ENCODE data around the gene HBZ.
"Not testable (repeated sequence)": the region's sequence is repeated elsewhere in the genome, so short reads cannot be mapped to it uniquely, and the experiment has no call there.

Gene HBZ

GRCh38 chr16:164134-164823 is 11.8 kb downstream of the HBZ start:
- DNase-seq (ENCODE audit: extremely low read depth in 1 of 2, low read depth in 1 of 2), result not testable (repeated sequence)

GRCh38 chr16:164827-165538 is 12.5 kb downstream of the HBZ start:
- DNase-seq (ENCODE audit: extremely low read depth in 1 of 2, low read depth in 1 of 2), result no peak

GRCh38 chr16:165539-166374 is 13.3 kb downstream of the HBZ start, which contains the start of gene HBM:
HBM (plus strand) TSS chr16:165978; CDS start chr16:165998, 20 bp downstream.
- DNase-seq (ENCODE audit: extremely low read depth in 1 of 2, low read depth in 1 of 2), result no peak

- no peak for DNase-seq (ENCODE audit: extremely low read depth in 1 of 2, low read depth in 1 of 2)
Measured at GRCh38 chr16:166375-167121, 14.1 kb downstream of the HBZ start.

GRCh38 chr16:167122-167690 is 14.8 kb downstream of the HBZ start:
- no peak for DNase-seq (ENCODE audit: extremely low read depth in 1 of 2, low read depth in 1 of 2)

- DNase-seq (ENCODE audit: extremely low read depth in 1 of 2, low read depth in 1 of 2), result no peak
Measured at GRCh38 chr16:168424-168823, 16.0 kb downstream of the HBZ start.

GRCh38 chr16:169014-169413 is 16.6 kb downstream of the HBZ start:
- no peak for DNase-seq (ENCODE audit: extremely low read depth in 1 of 2, low read depth in 1 of 2)

- not testable (repeated sequence) for DNase-seq (ENCODE audit: extremely low read depth in 1 of 2, low read depth in 1 of 2)
Measured at GRCh38 chr16:170088-170507, 17.7 kb downstream of the HBZ start.

GRCh38 chr16:170788-171187 is 18.3 kb downstream of the HBZ start:
- DNase-seq (ENCODE audit: extremely low read depth in 1 of 2, low read depth in 1 of 2), result no peak

- DNase-seq (ENCODE audit: extremely low read depth in 1 of 2, low read depth in 1 of 2), result not testable (repeated sequence)
Measured at GRCh38 chr16:172374-172941, 20.0 kb downstream of the HBZ start, which contains the start of gene HBA2. HBA2 (plus strand) TSS chr16:172876; CDS start chr16:172913, 37 bp downstream.

- DNase-seq (ENCODE audit: extremely low read depth in 1 of 2, low read depth in 1 of 2), result not testable (repeated sequence)
Measured at GRCh38 chr16:173211-173854, 20.9 kb downstream of the HBZ start.

- DNase-seq (ENCODE audit: extremely low read depth in 1 of 2, low read depth in 1 of 2), result not testable (repeated sequence)
Measured at GRCh38 chr16:173928-174769, 21.7 kb downstream of the HBZ start.

- no peak for DNase-seq (ENCODE audit: extremely low read depth in 1 of 2, low read depth in 1 of 2)
Measured at GRCh38 chr16:175011-175949, 22.8 kb downstream of the HBZ start.

- DNase-seq (ENCODE audit: extremely low read depth in 1 of 2, low read depth in 1 of 2), result not testable (repeated sequence)
Measured at GRCh38 chr16:176006-176405, 23.6 kb downstream of the HBZ start.

- DNase-seq (ENCODE audit: extremely low read depth in 1 of 2, low read depth in 1 of 2), result not testable (repeated sequence)
Measured at GRCh38 chr16:176477-177382, 24.3 kb downstream of the HBZ start, which contains the start of gene HBA1. HBA1 (plus strand) TSS chr16:176680; CDS start chr16:176717, 37 bp downstream.

- DNase-seq (ENCODE audit: extremely low read depth in 1 of 2, low read depth in 1 of 2), result no peak
Measured at GRCh38 chr16:177394-177822, 25.0 kb downstream of the HBZ start.

Measured in stimulated activated CD8-positive, alpha-beta memory T cell treated with anti-CD3 and anti-CD28 coated beads, Interleukin-7, amount 100 ng/mL, for 48 hours (primary cell).